ENCODE data around the gene MTX1. TPM values are rescaled to one million over a fixed set of nuclear protein-coding genes. Genes with fewer than 3 reads are reported as not detected.
A peak's percentile ranks its signal among the peaks of the same experiment; 100 is the strongest.

The MTX1 gene
- total and polyA plus RNA-seq, 9 of the 15 experiments (the other 6 are each of a cell fraction or from before 2014, with no cell fraction given), result 29.1 to 98.4 (median 66.9) TPM

GRCh38 chr1:155227261-155228095, 19.0 kb downstream of the MTX1 start (continued):
- TF ChIP-seq RREB1 (CRISPR knock-in tag; IDR thresholded peaks at IDR 0.05) (0 out of 2 replicates have a peak, but pooled peaks have one; percentile 15), POLR2AphosphoS5 (IDR thresholded peaks at IDR 0.05; ENCODE audit: control insufficient read depth, insufficient read depth, low read depth, low read length) (peak; percentile 74), SMARCC2 (IDR thresholded peaks at IDR 0.05; ENCODE audit: low read depth) (no peak), CBFA2T2 (conservative IDR thresholded peaks at IDR 0.05) (no peak), TAF7 (tag; IDR thresholded peaks at IDR 0.05) (peak; percentile 85), CEBPZ (IDR thresholded peaks at IDR 0.05; ENCODE audit: borderline replicate concordance, low read depth, low read length) (0 out of 2 replicates have a peak, but pooled peaks have one; percentile 12), ATF1 (CRISPR knock-in tag; IDR thresholded peaks at IDR 0.05) (no peak), ATF1 (tag; IDR thresholded peaks at IDR 0.05) (peak; percentile 30; the same call in 1 of the 2 replicates), MEF2A (IDR thresholded peaks at IDR 0.05; ENCODE audit: control insufficient read depth, low read depth, low read length) (no peak), ZNF57 (CRISPR knock-in tag; IDR thresholded peaks at IDR 0.05) (no peak), RBFOX2 (IDR thresholded peaks at IDR 0.05; ENCODE audit: low read depth, low read length) (peak; percentile 92), HLTF (IDR thresholded peaks at IDR 0.05) (no peak), NCOA6 (IDR thresholded peaks at IDR 0.05) (no peak), MTA1 (IDR thresholded peaks at IDR 0.05; ENCODE audit: borderline replicate concordance) (no peak; the same call in 1 of the 2 replicates), ZNF639 (CRISPR knock-in tag; conservative IDR thresholded peaks at IDR 0.05 in 1 of 2, IDR thresholded peaks at IDR 0.05 in 1 of 2) (peak in 1 of 2 experiments; percentile 51; a peak in 1 of 4 replicates)

Data from K562 (cell line).